Daoy (cell line): Measurements from ENCODE around the gene OR8H2. TPM values are rescaled to one million over a fixed set of nuclear protein-coding genes. Genes with fewer than 3 reads are reported as not detected.
"Not testable (repeated sequence)": the region's sequence is repeated elsewhere in the genome, so short reads cannot be mapped to it uniquely, and the experiment has no call there.

Source experiments
- DNase-seq: peaks from one replicate; pipeline ENCODE4 v3.0.0-alpha.2; 2015; ENCODE audit warnings: low read depth
- total RNA-seq: library from RNA; depleted of rRNA; stranded (reverse); fragments of >200 nt; shearing (Covaris generic); gene quantifications from 2 replicates; pipeline ENCODE4 v1.2.3, GENCODE V29; 2014; rRNA removed

Gene OR8H2
- not detected in 2 replicates for total RNA-seq

- DNase-seq, result no peak
Observed at GRCh38 chr11:56103210-56103737, at the start of gene OR8H2. Gene OR8H2, plus strand, starts transcription at chr11:56103687. Its CDS starts 1,356 bp downstream, at chr11:56105043.

- DNase-seq, result not testable (repeated sequence)
Observed at GRCh38 chr11:56056366-56056765, 47.1 kb upstream of the OR8H2 start.

- DNase-seq, result not testable (repeated sequence)
Observed at GRCh38 chr11:56057661-56058237, 45.7 kb upstream of the OR8H2 start.

- DNase-seq, result not testable (repeated sequence)
Observed at GRCh38 chr11:56058260-56058780, 45.2 kb upstream of the OR8H2 start.

- DNase-seq, result no peak
Observed at GRCh38 chr11:56066980-56067379, 36.5 kb upstream of the OR8H2 start.

GRCh38 chr11:56089697-56090096 lies 13.8 kb upstream of the OR8H2 start:
- DNase-seq, result no peak

- DNase-seq, result no peak
Observed at GRCh38 chr11:56093008-56093407, 10.5 kb upstream of the OR8H2 start, which contains the start of gene OR8I2. Gene OR8I2, plus strand, starts transcription at chr11:56093308. Its CDS starts 0 bp downstream, at chr11:56093308.

GRCh38 chr11:56122073-56122472 lies 18.6 kb downstream of the OR8H2 start, which contains the start of gene OR8H3:
Gene OR8H3, plus strand, starts transcription at chr11:56122373. Its CDS starts 0 bp downstream, at chr11:56122373.
- no peak for DNase-seq

- DNase-seq, result no peak
Observed at GRCh38 chr11:56140151-56140661, 36.7 kb downstream of the OR8H2 start, which contains the start of gene OR8J3. Gene OR8J3, minus strand, starts transcription at chr11:56140201. Its CDS starts 2,483 bp downstream, at chr11:56137718.

- not testable (repeated sequence) for DNase-seq
Observed at GRCh38 chr11:56143681-56144080, 40.2 kb downstream of the OR8H2 start.

GRCh38 chr11:56151376-56151775 lies 47.9 kb downstream of the OR8H2 start:
- no peak for DNase-seq

GRCh38 chr11:56152333-56152732 lies 48.8 kb downstream of the OR8H2 start:
- peak; percentile 1 for DNase-seq

Other genes with a start within 250 kb of the OR8H2 start
- not detected in 2 replicates for gene TRIM51, start 220.4 kb upstream of the OR8H2 start, total RNA-seq
- gene OR5W2, start 189.1 kb upstream of the OR8H2 start, total RNA-seq, result not detected in 2 replicates
- gene OR5I1, start 167.3 kb upstream of the OR8H2 start, total RNA-seq, result not detected in 2 replicates
- gene OR10AG1, start 133.7 kb upstream of the OR8H2 start, total RNA-seq, result not detected in 2 replicates
- not detected in 2 replicates for gene OR5F1, start 109.1 kb upstream of the OR8H2 start, total RNA-seq
- not detected in 2 replicates for gene OR5AS1, start 76.0 kb upstream of the OR8H2 start, total RNA-seq
- gene OR8I2, start 10.4 kb upstream of the OR8H2 start, total RNA-seq, result not detected in 2 replicates
- gene OR8H3, start 18.7 kb downstream of the OR8H2 start, total RNA-seq, result not detected in 2 replicates
- gene OR8J3, start 36.5 kb downstream of the OR8H2 start, total RNA-seq, result not detected in 2 replicates
- not detected in 2 replicates for gene OR8K5, start 56.6 kb downstream of the OR8H2 start, total RNA-seq
- gene OR5J2, start 72.9 kb downstream of the OR8H2 start, total RNA-seq, result not detected in 2 replicates
- not detected in 2 replicates for gene OR5T2, start 130.6 kb downstream of the OR8H2 start, total RNA-seq
- gene OR5T3, start 148.6 kb downstream of the OR8H2 start, total RNA-seq, result not detected in 2 replicates
- not detected in 2 replicates for gene OR5T1, start 170.5 kb downstream of the OR8H2 start, total RNA-seq
- not detected in 2 replicates for gene OR8H1, start 188.6 kb downstream of the OR8H2 start, total RNA-seq
- not detected in 2 replicates for gene OR8K3, start 211.5 kb downstream of the OR8H2 start, total RNA-seq
- gene OR8K1, start 242.4 kb downstream of the OR8H2 start, total RNA-seq, result not detected in 2 replicates